ENCODE measurements around the gene TTC39C. TPM values are rescaled to one million over a fixed set of nuclear protein-coding genes. Genes with fewer than 3 reads are reported as not detected.

The TTC39C gene
- total RNA-seq, 1 donor from 2014 or later, result 12.8 TPM

DNA sequence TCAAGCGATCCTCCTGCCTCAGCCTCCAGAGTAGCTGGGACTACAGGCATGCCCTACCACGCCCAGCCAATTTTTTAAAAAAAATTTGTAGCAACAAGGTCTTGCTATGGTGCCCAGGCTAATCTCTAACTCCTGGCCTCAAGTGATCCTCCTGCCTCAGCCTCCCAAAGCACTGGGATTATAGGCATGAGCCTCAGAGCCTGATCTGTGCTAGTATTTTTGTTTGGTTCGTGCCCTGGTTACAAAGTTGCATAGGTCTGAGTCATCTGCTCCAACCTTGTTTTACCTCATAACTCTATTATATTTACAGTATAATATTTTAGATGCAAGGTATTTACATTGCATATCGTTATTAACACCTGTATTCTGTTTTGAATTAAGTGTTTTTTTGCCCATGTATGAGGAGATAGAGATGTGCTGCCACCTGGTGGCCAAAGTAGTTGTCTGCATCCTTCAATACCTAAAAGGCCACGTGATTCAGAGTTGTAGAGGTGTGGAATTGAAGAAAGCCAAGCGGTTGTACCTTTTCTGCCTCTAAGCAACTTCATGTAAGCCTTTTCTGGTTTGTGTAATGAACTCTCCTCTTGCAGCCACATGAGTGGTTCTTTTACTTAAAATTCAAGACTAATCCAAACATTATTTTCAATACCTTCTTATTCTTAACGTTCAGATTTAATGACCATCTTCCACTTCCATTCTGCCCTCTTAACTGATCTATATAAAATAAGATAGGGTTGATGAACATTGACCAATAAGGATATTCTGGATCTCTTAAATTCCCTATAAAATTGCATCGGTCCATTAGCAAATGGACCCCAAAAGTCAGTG is 104.4 kb downstream of the TTC39C start:
- Histone ChIP-seq H4K20me1 (ENCODE audit: insufficient read depth, low read length) (peaks cover 7% of the 10 kb centered on the region), H3K4me3 (ENCODE audit: insufficient read depth, low read depth, low read length) (no peak overlapping the region), H3K9ac (ENCODE audit: low read length) (no peak overlapping the region), H2AFZ (ENCODE audit: low read depth, low read length) (no peak overlapping the region), H3K9me3 (ENCODE audit: insufficient read depth, low read depth, low read length) (no peaks in the 10 kb centered on the region), H3K27ac (ENCODE audit: low read depth, low read length) (no peak overlapping the region), H3K36me3 (ENCODE audit: insufficient read depth, low read length) (peaks cover 6% of the 10 kb centered on the region), H3K4me2 (ENCODE audit: low read length) (no peak overlapping the region), H3K27me3 (ENCODE audit: insufficient read depth, low read length) (no peaks in the 10 kb centered on the region), H3K79me2 (ENCODE audit: insufficient read depth, low read length) (no peaks in the 10 kb centered on the region), H3K4me1 (ENCODE audit: insufficient read depth, low read length) (no peaks in the 10 kb centered on the region)
- H3K9me3 Mint-ChIP-seq (ENCODE audit: unreplicated experiment), result no peaks in the 10 kb centered on the region
- no peak overlapping the region for H3K27ac Mint-ChIP-seq (ENCODE audit: unreplicated experiment)
- H3K36me3 Mint-ChIP-seq (ENCODE audit: low read depth, unreplicated experiment), result peaks cover 4% of the 10 kb centered on the region
- DNase-seq (ENCODE audit: low read depth) (peak; percentile 36), FAIRE-seq (peak; percentile 5)
- peaks cover 2% of the 10 kb centered on the region for H3K4me1 Mint-ChIP-seq (ENCODE audit: low read depth, unreplicated experiment)
- H3K4me3 Mint-ChIP-seq (ENCODE audit: unreplicated experiment), result no peak overlapping the region
- H3K27me3 Mint-ChIP-seq (ENCODE audit: low read depth, unreplicated experiment), result no peaks in the 10 kb centered on the region
- TF ChIP-seq, protein P1, sequence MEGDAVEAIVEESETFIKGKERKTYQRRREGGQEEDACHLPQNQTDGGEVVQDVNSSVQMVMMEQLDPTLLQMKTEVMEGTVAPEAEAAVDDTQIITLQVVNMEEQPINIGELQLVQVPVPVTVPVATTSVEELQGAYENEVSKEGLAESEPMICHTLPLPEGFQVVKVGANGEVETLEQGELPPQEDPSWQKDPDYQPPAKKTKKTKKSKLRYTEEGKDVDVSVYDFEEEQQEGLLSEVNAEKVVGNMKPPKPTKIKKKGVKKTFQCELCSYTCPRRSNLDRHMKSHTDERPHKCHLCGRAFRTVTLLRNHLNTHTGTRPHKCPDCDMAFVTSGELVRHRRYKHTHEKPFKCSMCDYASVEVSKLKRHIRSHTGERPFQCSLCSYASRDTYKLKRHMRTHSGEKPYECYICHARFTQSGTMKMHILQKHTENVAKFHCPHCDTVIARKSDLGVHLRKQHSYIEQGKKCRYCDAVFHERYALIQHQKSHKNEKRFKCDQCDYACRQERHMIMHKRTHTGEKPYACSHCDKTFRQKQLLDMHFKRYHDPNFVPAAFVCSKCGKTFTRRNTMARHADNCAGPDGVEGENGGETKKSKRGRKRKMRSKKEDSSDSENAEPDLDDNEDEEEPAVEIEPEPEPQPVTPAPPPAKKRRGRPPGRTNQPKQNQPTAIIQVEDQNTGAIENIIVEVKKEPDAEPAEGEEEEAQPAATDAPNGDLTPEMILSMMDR (IDR thresholded peaks at IDR 0.05; ENCODE audit: insufficient read depth, low read depth, low read length), result peak; percentile 83
- TF ChIP-seq EZH2 (IDR thresholded peaks at IDR 0.05; ENCODE audit: insufficient read depth, low read length), result no peak

DNA sequence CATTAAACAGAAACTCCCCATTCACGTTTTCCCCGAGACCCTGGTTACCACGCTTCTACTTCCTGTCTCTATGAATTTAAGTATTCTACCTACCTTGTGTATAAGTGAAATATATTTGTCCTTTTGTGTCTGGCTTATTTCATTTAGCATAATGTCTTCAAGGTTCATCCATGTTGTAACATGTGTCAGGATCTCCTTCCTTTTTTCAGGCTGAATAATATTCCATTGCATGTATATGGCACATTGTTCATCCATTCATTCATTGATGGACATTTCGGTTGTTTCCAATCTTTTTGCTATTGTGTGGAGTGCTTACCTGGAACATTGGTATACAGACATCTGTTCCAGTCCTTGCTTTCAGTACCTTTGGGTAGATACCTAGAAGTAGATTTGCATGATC is 106.1 kb downstream of the TTC39C start:
- no peak overlapping the region for H3K4me2 ChIP-seq (ENCODE audit: low read length)
- H3K9me3 ChIP-seq (ENCODE audit: insufficient read depth, low read depth, low read length), result no peaks in the 10 kb centered on the region
- no peaks in the 10 kb centered on the region for H3K79me2 ChIP-seq (ENCODE audit: insufficient read depth, low read length)
- peaks cover 2% of the 10 kb centered on the region for H3K4me1 Mint-ChIP-seq (ENCODE audit: low read depth, unreplicated experiment)
- no peak overlapping the region for H2AFZ ChIP-seq (ENCODE audit: low read depth, low read length)
- H4K20me1 ChIP-seq (ENCODE audit: insufficient read depth, low read length), result peaks cover 7% of the 10 kb centered on the region
- H3K27ac Mint-ChIP-seq (ENCODE audit: unreplicated experiment), result no peak overlapping the region
- H3K4me3 ChIP-seq (ENCODE audit: insufficient read depth, low read depth, low read length), result no peak overlapping the region
- H3K36me3 Mint-ChIP-seq (ENCODE audit: low read depth, unreplicated experiment), result peaks cover 4% of the 10 kb centered on the region
- no peak overlapping the region for H3K4me3 Mint-ChIP-seq (ENCODE audit: unreplicated experiment)
- DNase-seq (ENCODE audit: low read depth) (no peak), FAIRE-seq (no peak)
- H3K9me3 Mint-ChIP-seq (ENCODE audit: unreplicated experiment), result no peaks in the 10 kb centered on the region
- H3K27ac ChIP-seq (ENCODE audit: low read depth, low read length), result no peak overlapping the region
- no peak overlapping the region for H3K9ac ChIP-seq (ENCODE audit: low read length)
- H3K4me1 ChIP-seq (ENCODE audit: insufficient read depth, low read length), result no peaks in the 10 kb centered on the region
- H3K27me3 ChIP-seq (ENCODE audit: insufficient read depth, low read length), result no peaks in the 10 kb centered on the region
- no peaks in the 10 kb centered on the region for H3K27me3 Mint-ChIP-seq (ENCODE audit: low read depth, unreplicated experiment)
- no peak for TF ChIP-seq EZH2 (IDR thresholded peaks at IDR 0.05; ENCODE audit: insufficient read depth, low read length)
- TF ChIP-seq, protein P1 (IDR thresholded peaks at IDR 0.05; ENCODE audit: insufficient read depth, low read depth, low read length), result no peak
- H3K36me3 ChIP-seq (ENCODE audit: insufficient read depth, low read length), result peaks cover 4% of the 10 kb centered on the region

DNA sequence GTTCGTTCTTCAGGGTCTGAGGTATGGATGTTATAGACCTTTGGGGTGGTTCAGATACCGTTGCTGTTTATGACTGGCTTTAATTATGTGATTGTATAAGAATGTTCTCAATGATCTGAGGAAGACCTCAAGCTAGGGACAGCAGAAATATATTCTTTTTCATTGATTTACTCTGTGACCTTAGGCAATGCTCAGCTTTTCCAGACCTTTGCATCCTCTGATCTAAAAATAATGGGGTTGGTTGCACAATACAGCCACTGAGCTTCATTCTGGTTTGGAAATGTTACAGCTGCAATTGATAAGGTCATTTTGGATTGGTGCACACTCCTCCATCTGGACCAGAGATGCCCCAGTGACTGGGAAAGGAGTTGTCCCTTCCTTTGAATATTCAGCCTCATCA is 107.1 kb downstream of the TTC39C start:
- Histone ChIP-seq H3K9me3 (ENCODE audit: insufficient read depth, low read depth, low read length) (no peaks in the 10 kb centered on the region), H3K4me2 (ENCODE audit: low read length) (no peak overlapping the region), H3K36me3 (ENCODE audit: insufficient read depth, low read length) (peaks cover 4% of the 10 kb centered on the region), H3K27me3 (ENCODE audit: insufficient read depth, low read length) (no peaks in the 10 kb centered on the region), H3K79me2 (ENCODE audit: insufficient read depth, low read length) (no peaks in the 10 kb centered on the region), H3K4me3 (ENCODE audit: insufficient read depth, low read depth, low read length) (no peak overlapping the region), H2AFZ (ENCODE audit: low read depth, low read length) (no peak overlapping the region), H4K20me1 (ENCODE audit: insufficient read depth, low read length) (peaks cover 7% of the 10 kb centered on the region), H3K4me1 (ENCODE audit: insufficient read depth, low read length) (no peaks in the 10 kb centered on the region), H3K27ac (ENCODE audit: low read depth, low read length) (no peak overlapping the region), H3K9ac (ENCODE audit: low read length) (no peak overlapping the region)
- H3K4me3 Mint-ChIP-seq (ENCODE audit: unreplicated experiment), result no peak overlapping the region
- H3K27ac Mint-ChIP-seq (ENCODE audit: unreplicated experiment), result no peak overlapping the region
- FAIRE-seq (no peak), DNase-seq (ENCODE audit: low read depth) (no peak)
- no peak for TF ChIP-seq EZH2 (IDR thresholded peaks at IDR 0.05; ENCODE audit: insufficient read depth, low read length)
- TF ChIP-seq, protein P1 (IDR thresholded peaks at IDR 0.05; ENCODE audit: insufficient read depth, low read depth, low read length), result no peak
- peaks cover 2% of the 10 kb centered on the region for H3K4me1 Mint-ChIP-seq (ENCODE audit: low read depth, unreplicated experiment)
- peaks cover 4% of the 10 kb centered on the region for H3K36me3 Mint-ChIP-seq (ENCODE audit: low read depth, unreplicated experiment)
- no peaks in the 10 kb centered on the region for H3K27me3 Mint-ChIP-seq (ENCODE audit: low read depth, unreplicated experiment)
- no peaks in the 10 kb centered on the region for H3K9me3 Mint-ChIP-seq (ENCODE audit: unreplicated experiment)

Data from astrocyte (in vitro differentiated cells and primary cell).